ENCODE results near the gene ASIC1. TPM values are rescaled to one million over a fixed set of nuclear protein-coding genes. Genes with fewer than 3 reads are reported as not detected.

The ASIC1 gene
- total and polyA plus RNA-seq, 2 of the 13 experiments (the other 11 are each of a cell fraction or from before 2014, with no cell fraction given), result 0.44 to 1.5 TPM

- TF ChIP-seq ZBTB40 (IDR thresholded peaks at IDR 0.05), result no peak
- no peak for TF ChIP-seq ZBTB40 (CRISPR knock-in tag; IDR thresholded peaks at IDR 0.05)
- peak; percentile 25; the same call in 1 of the 2 replicates for TF ChIP-seq ZNF687 (CRISPR knock-in tag; IDR thresholded peaks at IDR 0.05)
- peak; percentile 46 for TF ChIP-seq XRCC5 (optimal IDR thresholded peaks at IDR 0.05; ENCODE audit: low read length)
- TF ChIP-seq HMGXB4 (CRISPR knock-in tag; IDR thresholded peaks at IDR 0.05; ENCODE audit: borderline replicate concordance in 1 of 2, low read depth in 1 of 2), result peak; percentile 18 to 56; a peak in 1 of 4 replicates
- peak; percentile 88 for TF ChIP-seq STAG1 (CRISPR knock-in tag; IDR thresholded peaks at IDR 0.05)
- no peak for TF ChIP-seq NFYC (CRISPR knock-in tag; IDR thresholded peaks at IDR 0.05)
- TF ChIP-seq ELF3 (CRISPR knock-in tag; IDR thresholded peaks at IDR 0.05), result 0 out of 2 replicates have a peak, but pooled peaks have one; percentile 22
- 0 out of 2 replicates have a peak, but pooled peaks have one; percentile 38 for TF ChIP-seq ZNF605 (CRISPR knock-in tag; IDR thresholded peaks at IDR 0.05)
- no peak for TF ChIP-seq ZNF205 (CRISPR knock-in tag; IDR thresholded peaks at IDR 0.05)
Observed at GRCh38 chr12:50070314-50071060, 13.1 kb downstream of the ASIC1 start (continued).

Measured in HepG2 (cell line).